MV-4-11 (cell line): ENCODE results near the gene NAP1L1.

Experiments
- DNase-seq: peaks from one replicate; lab custom pipeline; 2025; lab: John Stamatoyannopoulos, UW

The NAP1L1 gene

DNA sequence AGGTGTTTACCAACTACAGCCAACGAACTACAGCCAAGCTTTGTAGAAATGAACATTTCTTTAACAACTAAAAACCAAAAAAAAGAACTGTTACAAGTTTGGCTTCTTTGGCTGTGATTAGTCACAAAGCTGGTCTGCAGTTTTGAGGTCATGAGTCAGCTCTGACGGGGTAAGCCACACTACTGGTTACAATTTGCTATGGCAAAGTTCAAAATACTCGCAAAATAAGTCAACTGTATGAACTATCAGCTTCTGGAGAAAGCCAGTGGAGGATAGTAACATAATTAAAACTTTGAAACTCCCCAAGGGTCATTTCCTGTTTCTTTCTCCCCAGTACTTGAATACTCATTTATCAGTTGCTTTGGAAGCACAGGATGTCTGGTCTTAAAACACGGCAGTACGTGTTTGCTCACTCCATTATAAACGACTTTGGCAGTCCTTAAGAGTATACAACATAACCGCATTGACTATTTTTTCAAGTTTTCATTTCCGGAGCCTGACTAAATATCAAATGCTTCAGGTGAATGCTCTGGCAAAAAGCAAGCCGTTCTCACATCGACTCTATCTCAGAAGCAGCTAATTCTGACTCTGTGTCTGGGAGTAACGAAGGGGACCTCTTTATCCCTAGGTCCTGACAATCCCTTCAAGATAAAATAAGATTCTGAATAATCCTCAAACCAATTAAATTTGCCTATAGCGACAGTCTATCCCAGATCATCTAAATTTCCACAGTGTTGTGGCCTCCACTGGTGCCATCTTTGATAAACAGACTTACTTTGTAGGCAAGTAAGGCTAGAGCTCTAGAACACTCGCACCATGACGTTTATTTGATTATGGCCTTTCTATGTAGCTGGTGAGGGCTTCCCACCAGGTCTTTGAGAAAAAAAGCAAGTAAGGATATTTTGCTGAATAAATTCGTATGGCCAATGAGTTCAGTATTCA, 63.5 kb downstream of the NAP1L1 start:
- DNase-seq, result peak; percentile 91

DNA sequence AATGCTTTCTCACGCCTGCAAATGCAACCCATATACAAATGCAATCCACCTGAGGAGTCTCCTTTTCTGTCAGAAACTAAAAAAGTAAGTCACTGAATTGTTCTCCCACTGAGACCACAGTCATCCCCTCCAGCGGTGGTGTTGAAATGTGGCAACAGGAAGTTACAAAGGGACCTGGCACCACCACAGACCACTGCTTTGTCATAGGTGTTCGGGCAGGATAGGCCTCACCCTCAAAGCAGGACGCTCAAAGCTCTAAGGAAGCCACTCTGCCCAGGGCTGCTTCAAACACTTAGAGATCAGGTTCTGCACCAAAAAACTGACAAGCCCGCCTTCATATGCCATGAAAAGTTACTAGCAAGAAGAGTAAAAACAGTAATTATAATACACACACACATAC, 64.2 kb downstream of the NAP1L1 start:
- DNase-seq, result peak; percentile 84

DNA sequence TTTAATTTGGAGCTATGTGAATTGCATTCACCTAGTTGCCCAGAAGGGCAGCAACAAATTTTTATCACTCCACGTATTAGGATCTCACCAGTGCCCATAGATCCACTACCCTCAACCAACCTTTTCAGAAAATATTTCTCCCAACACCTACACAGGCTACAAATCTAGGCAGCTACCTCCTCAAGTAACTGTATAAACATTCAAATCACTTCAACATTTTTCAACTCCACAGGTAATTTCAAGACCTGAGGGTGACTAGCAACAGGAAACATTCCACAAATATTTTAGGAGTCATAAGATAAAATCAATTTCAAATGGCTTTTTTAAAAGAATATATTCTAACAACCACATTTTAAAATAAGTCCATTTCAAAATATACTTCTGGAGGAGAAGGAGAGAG, 65.8 kb downstream of the NAP1L1 start:
- DNase-seq, result no peak

DNA sequence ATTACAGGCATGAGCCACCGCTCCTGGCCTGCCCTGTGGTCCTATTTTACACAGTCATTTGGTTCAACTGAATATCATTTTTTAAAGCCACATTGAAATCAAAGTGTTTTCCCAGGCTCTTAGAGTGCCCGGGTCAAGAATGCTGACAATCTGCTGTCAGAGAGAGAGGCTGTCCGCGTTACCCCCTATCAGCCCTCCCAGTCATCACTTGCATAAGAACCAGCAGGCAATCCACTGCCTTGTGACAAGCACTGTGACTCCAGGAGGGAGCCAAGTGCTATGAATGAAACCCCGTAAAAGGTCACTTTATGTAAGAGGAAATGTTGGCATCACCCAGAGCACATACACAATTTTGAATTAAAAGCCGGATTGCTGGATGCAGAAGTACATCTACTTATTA, 66.4 kb downstream of the NAP1L1 start:
- peak; percentile 6 for DNase-seq

DNA sequence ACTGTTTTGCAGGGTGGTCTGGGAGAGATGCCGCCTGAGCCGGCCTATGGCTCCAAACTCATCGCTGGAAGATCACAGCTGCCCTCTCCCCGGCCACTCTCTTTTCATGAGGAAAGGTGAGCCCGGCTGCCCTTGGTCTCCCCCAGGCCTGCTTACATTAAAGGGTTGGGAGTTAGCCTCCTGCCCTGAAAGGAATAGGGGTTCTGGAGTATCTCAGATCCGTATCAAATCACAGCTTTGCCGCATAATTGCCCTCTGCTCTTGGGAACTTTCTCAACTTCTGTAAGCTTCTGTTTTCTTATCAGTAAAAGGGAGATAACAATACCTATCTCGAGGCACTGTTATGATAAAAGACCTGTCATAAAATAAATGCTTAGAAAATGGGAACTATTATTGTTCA, 70.5 kb downstream of the NAP1L1 start:
- DNase-seq, result no peak

DNA sequence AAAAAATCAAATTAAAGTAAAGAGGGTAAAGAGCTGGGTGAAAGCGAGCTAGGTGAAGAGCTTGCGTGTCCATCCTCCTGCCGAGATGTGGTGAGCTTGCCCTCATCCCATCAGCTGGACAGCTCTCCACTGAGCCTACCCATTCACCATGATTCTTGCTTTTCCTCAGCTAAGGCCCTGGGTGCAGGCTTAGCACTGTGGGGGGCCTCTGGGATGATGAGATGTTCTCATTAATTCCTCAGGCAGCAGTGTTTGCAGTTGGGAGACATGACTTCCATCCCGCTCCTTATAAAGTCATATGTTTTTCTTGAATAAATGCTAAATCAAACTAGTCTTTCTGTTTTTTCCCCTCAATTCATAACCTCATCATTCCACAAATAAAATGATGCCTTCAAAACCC, 70.9 kb downstream of the NAP1L1 start:
- DNase-seq, result no peak

DNA sequence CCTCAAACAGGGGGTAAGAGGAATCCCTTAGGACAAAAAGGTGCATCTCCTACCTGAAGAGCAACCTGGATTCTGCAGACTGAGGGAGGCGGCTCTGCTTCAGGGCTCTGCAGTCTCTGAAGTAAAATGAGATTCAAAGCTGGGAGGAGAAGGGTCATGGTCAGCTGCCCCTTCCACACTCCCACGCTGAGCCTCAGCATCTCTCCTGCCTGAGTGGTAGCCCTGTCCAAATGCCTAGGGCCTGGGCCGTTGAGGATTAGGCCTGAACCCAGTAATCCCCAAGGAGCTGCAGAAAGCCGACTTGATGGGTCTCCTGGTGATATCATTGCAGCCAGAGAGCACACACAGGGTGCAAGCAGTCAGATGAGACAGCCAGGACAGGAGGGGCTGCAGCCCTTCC, 71.8 kb downstream of the NAP1L1 start:
- DNase-seq, result no peak

DNA sequence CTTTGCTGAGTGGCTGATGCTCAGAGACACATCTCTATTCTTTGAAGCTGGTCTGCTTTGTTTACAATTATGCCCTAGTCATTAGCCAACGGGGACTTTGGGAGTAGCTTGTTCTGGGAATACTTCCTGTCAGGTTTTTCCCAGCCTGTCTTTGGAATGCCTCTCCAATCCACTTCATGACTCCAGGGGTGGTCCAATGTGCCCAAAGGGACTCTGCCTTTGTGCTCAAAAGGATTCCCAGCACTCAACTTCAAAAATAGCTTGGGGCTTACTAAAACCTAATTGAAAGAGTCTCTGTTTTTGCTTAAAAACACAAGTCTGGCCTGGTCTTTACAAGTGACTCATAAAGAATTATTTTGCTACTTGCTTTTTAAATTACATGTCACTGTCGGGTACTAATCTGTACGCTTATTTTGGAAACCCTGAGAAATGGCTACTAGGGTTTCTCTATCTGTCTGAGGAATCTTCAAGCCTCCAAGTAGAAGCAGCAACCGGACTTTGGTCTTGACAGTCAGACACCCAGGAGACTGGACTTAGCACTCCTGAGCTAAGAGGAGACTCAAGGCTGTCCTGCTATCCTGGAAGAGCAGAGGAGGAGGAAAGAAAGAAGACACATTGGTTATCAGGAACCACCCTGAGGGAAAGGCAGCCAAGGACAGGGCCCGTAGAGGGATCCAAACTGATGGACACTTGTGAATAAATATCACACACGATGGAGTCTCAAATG, 73.6 kb downstream of the NAP1L1 start:
- DNase-seq, result no peak

DNA sequence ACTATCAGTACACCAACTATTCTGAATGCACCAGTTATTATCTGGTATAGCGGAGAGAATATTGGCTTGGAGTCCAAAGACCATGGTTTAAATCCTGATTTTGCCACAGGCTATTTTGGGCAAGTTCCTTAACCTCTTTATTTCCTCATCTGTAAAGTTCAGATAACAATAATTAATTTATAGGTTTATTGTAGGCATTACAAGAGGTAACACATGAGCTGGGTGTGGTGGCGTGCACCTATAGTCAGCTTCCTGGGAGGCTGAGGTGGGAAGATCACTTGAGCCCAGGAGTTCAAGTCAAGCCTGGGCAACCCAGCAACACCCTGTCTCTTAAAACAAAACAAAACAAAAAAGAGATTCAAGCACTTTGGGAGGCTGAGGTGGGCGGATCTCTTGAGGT, 76.1 kb downstream of the NAP1L1 start:
- no peak for DNase-seq

DNA sequence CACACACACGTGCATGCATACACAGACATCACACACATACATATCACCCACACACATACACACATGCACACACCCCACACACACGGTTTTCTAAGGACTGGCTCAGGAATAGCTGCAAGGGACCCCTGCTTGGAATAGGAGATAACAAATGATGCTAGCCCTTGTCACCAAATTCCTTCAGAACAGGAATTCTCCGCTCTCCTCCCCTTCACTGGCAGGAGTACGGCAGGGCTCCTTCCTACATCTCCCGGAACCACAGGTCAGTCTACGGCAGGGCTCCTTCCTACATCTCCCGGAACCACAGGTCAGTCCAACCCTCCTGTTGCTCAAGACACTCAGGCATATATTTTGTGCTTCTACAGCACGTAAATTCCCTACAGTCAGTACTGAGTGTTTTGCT, 76.8 kb downstream of the NAP1L1 start:
- no peak for DNase-seq

DNA sequence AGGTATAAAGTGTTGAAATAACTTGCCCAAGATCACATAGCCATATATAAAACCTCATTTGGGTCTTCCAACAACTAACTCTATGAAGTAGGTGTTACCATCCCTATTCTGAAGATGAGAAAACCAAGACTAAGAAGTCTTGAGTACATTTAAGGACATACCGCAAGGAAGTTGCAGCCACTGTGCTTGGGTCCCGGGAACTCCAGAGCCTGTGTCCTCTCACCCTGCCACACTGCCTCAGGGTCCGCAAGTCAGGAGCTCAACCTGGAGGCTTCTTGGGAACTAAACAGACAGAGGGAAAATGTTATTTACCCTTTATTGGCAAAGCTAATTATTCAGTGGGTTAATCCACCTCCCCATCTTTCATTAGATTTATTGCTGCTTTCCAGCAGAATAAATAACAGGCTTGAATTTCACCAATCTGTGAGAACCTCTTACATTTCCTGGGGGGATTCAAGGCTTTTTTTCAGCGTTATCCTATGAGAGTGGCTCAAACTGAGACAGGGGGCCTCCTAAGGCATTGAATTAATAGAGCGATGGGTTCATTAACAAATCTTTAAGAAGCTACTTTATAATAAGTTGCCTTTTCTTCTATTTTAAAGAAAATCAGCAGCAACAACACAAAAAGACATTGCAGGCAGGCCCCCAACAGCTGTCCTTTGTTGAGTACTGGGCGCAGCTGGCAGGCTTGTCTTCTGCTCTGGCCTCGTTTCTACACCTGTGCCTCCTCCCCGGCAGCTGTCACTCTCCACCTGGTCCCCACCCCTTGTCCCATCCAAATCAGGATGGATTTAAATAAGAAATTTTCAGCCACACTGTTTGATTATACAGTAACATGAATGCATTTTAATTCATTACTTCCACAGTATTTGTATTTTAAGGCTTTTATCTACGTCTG, 78.2 kb downstream of the NAP1L1 start:
- DNase-seq, result no peak

DNA sequence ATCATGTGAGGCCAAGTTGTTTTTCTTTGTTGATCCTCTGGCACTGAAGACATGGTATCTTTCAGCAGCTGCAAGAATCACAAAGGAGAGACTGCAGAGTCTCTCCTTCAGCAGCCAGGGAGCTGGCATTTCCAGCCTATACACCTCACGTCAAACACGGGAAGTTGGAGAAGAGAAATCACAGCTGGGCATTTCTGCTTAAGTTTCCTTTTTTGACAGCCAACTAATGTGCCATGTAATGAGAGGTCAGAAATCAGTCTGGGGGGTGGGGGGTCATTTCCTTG, 81.2 kb downstream of the NAP1L1 start:
- DNase-seq, result no peak

DNA sequence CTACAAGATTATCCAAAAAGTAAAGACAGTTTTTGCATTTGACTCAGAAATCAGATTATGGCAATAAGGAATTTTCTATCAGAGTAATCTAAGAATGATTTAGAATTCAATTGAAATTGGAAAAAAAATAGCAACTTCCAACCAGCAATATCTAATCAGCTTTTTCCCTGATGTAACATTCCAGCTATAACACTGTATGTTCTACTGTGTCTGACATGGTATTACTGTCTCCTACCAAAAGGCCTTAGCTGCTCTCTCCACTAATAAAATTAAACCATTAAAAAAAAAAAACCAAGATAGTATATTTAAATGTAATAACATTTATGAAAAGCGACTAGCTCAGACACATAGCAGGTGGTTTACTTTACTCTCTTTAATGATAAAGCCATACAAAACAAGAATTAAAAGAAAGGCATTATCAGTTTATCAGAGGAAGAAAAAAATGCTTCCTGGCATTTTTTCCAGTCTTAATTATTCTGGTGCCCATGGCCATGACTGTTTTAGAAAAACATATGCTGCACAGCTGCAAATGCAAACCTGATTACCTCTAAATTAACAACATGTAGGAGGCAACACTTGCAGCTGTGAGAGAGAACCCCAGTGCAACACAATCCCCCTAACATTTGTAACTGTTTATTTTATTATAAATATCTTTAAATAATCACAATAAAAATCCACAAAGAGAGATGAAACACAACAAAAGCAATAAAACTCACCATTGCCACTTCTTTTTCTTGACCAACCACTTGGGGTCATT, 81.7 kb downstream of the NAP1L1 start:
- DNase-seq, result no peak

DNA sequence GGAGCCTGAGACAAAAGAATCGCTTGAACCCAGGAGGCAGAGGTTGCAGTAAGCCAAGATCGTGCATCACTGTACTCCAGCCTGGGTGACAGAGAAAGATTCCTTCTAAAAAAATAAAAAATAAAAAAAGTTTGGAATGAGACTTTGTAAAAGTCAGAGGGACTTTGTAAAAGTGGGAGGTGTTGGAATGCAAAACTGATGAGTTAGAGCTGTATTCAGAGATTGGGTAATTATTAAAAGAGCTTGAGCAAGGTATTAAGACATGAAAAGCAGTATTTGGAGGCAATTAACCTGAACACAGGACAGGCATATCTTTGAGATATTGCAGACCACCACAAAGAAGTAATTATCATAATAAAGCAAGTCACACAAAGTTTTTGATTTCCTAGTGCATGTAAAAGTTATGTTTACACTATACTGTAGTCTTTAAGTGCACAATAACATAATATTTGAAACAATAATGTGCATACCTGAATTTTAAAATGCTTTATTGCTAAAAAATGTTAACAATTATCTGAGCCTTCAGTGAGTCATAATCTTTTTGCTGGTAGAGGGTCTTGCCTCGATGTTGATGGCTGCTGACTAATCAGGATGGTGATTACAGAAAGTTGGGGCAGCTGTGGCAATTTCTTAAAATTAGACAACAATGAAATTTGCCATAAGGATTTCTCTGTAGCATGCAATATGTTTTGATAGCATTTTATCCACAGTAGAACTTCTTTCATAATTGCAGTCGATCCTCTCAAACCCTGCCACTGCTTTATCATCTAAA, 86.0 kb downstream of the NAP1L1 start:
- DNase-seq, result no peak

DNA sequence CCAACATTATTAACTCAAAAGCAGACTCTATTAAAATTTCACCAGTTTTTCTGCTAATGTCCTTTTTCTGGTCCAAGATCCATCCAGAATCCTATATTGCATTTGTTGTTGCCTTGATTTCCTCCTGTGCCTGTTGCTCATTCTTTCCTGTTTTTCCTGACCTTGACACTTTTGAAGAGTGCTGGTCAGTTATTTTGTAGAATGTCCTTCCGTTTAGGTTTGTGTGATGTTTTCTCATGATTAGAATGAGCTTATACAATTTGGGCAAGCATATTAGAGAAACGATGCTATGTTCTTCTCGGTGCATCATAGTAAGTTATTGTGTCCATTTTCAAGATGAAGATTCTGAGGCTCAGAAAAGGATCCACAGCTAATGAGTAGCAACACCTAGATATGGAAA, 86.8 kb downstream of the NAP1L1 start:
- DNase-seq, result no peak

DNA sequence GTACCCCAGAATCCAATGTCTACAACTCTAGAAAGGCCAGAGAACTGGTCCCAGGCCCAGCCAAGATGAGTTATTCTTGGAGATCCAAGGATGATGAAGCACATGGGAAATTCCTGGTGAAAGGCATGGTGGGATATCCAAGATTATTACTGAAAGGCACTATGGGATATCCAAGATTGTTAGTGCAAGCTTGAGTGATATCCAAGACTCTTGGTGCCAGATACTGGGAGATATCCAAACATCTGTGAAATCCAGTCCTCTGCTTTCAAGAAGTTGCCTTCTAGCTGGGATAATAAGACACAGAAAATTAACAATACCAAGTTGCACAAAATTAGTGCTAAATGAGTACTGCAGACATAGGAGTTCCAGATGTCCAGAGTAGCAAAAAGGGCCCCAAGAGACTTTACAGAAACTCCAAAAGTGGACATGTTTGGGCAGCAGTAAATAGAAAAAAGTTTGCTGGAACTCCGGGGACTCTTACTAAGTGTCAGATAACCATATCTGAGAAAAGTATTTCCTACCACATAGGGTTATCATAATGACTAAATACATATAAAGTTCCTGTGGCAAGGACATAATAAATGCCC, 87.5 kb downstream of the NAP1L1 start:
- no peak for DNase-seq

DNA sequence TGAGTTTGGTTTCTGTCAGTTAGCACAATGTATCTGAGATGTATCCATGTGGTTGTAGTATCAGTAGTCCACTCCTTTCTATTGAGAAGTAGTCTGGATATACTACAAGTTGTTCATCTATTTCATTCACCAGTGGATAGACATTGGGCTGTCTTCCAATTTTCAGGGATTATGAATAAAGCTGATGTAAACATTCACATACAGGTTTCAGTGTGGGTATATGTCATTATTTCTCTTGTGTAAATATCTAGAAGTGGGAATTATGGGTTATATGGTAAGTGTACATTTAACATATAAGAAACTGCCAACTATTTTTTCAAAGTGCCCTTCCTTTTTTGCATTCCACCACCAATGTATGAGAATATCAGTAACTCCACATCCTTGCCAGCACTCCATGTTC, 88.8 kb downstream of the NAP1L1 start:
- DNase-seq, result no peak

DNA sequence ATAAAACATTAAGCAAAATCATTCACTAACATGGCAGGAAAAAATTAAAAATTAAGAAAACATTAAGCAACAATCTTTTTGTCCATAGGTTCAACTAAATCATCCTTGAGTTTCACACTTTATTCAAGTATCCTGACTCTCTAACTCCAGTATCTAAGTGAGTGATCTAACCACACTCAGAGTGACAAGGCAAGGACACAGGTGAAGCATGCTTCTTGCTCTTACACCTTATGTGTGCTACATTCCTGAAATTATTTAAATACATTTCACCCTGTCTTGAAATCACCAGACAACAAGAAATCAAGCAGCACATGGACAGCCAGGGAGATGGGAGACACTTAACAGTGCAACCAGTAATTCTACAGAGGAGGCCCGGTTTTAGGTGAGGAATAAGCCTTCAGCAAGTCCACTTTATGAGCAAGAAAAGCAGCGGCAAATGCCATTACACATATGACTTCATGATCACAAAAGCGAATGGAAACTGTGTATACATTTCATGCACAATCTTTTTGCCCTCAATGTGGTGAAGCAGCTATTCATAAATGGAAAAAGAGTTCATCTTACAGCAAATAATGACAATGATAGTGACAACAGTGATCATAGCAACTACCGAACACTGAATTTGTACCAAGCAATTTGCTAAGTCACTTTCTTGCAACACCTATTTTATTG, 90.3 kb downstream of the NAP1L1 start:
- no peak for DNase-seq

DNA sequence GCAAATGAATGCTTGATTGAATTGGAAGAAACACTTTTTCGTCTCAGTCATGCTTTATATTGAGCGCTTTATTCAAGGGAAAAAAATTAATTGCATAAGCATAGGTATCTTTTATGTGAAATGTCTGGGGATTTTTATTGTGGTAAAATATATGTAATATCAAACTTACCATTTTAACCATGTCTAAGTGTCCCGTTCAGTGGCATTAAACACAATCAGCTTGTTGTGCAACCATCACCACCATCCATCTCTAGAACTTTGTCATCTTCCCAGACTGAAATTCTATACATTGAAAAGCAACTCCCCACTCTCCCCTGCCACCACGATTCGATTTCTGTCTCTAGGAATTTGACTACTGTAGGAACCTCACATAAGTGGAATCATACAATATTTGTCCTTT, 92.7 kb downstream of the NAP1L1 start:
- DNase-seq, result no peak
